SKM-1 treated with dmso at 0.1 percent for 144 hours (cell line): ENCODE measurements around the gene ATL2.
"Not testable (repeated sequence)": the region's sequence is repeated elsewhere in the genome, so short reads cannot be mapped to it uniquely, and the experiment has no call there.

Experiments used
- DNase-seq: peaks from one replicate; lab custom pipeline; 2025; ENCODE audit not compliant: unreplicated experiment; lab: John Stamatoyannopoulos, UW

Gene ATL2

GRCh38 chr2:38336621-38337020 lies 40.5 kb downstream of the ATL2 start:
- DNase-seq, result no peak

GRCh38 chr2:38330754-38331153 lies 46.3 kb downstream of the ATL2 start:
- no peak for DNase-seq

- no peak for DNase-seq
Observed at GRCh38 chr2:38327580-38327979, 49.5 kb downstream of the ATL2 start.

- no peak for DNase-seq
Observed at GRCh38 chr2:38323623-38324022, 53.5 kb downstream of the ATL2 start.

GRCh38 chr2:38322224-38322914 lies 54.7 kb downstream of the ATL2 start:
- no peak for DNase-seq

- DNase-seq, result not testable (repeated sequence)
Observed at GRCh38 chr2:38319240-38319639, 57.8 kb downstream of the ATL2 start.

GRCh38 chr2:38317725-38318124 lies 59.3 kb downstream of the ATL2 start:
- DNase-seq, result no peak

- peak; percentile 11 for DNase-seq
Observed at GRCh38 chr2:38315707-38316333, 61.3 kb downstream of the ATL2 start.

- no peak for DNase-seq
Observed at GRCh38 chr2:38308821-38309220, 68.3 kb downstream of the ATL2 start.

GRCh38 chr2:38301969-38302702 lies 74.9 kb downstream of the ATL2 start:
- no peak for DNase-seq

- DNase-seq, result peak; percentile 2
Observed at GRCh38 chr2:38301340-38301968, 75.6 kb downstream of the ATL2 start.

GRCh38 chr2:38298539-38298938 lies 78.5 kb downstream of the ATL2 start:
- DNase-seq, result no peak

GRCh38 chr2:38296197-38296780 lies 80.8 kb downstream of the ATL2 start:
- no peak for DNase-seq

- DNase-seq, result no peak
Observed at GRCh38 chr2:38294597-38294996, 82.5 kb downstream of the ATL2 start.

GRCh38 chr2:38293152-38293865 lies 83.8 kb downstream of the ATL2 start:
- no peak for DNase-seq

GRCh38 chr2:38290332-38290731 lies 86.7 kb downstream of the ATL2 start:
- DNase-seq, result no peak

GRCh38 chr2:38284971-38285370 lies 92.1 kb downstream of the ATL2 start:
- DNase-seq, result no peak

- DNase-seq, result no peak
Observed at GRCh38 chr2:38281095-38281742, 95.9 kb downstream of the ATL2 start.

- no peak for DNase-seq
Observed at GRCh38 chr2:38279201-38279600, 97.9 kb downstream of the ATL2 start.

GRCh38 chr2:38278117-38278438 lies 99.0 kb downstream of the ATL2 start:
- DNase-seq, result not testable (repeated sequence)
